Activated gamma-delta T cell treated with anti-CD3 and anti-CD28 coated beads, Interleukin-2, amount 50 U/mL, for 16 hours (primary cell): ENCODE data around the gene ZNF132.
"Not testable (repeated sequence)": the region's sequence is repeated elsewhere in the genome, so short reads cannot be mapped to it uniquely, and the experiment has no call there.

Experiments
- DNase-seq: peaks from one replicate; pipeline ENCODE4 v3.0.0-alpha.2; 2020; ENCODE audit warnings: low read depth

Gene ZNF132

DNA sequence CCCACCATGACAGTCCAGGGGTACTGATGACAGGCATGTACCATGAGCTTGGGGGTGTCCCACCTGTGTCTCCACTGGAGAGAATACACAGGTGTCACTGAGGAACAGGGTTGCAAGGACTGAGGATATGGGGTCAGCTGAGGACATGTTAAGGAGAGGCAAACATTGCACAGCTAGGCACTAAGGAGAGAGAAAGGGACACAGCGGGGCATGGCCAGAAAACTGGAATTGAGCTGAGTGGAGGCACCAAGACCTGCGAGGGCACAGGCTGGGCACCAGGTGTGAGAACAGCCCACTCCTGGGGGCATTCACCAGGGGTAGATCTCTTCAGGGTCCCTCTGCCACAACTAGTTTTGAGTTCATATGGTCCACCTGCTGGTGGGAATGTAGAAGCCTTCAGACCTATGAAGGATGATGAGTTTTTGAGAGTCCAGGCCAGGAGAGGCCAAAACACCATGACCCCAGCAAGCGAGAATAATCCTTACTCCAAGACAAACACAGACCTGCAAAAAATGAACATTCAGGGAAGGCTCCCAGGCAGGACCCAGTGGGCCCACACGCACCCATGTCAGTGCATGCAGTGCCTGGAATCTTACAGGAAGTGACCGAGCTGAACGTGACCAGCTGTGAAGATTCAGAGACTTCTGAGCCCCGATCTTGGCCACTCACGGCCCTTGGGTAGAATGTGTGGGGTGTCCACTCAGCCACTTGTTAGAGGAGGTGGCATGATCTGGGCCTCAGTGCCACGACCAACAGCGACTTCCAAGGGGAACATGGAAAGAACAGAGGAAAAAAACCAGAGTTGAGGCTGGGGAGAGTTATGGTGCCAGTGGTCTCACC, 32.9 kb downstream of the ZNF132 start:
- no peak for DNase-seq

DNA sequence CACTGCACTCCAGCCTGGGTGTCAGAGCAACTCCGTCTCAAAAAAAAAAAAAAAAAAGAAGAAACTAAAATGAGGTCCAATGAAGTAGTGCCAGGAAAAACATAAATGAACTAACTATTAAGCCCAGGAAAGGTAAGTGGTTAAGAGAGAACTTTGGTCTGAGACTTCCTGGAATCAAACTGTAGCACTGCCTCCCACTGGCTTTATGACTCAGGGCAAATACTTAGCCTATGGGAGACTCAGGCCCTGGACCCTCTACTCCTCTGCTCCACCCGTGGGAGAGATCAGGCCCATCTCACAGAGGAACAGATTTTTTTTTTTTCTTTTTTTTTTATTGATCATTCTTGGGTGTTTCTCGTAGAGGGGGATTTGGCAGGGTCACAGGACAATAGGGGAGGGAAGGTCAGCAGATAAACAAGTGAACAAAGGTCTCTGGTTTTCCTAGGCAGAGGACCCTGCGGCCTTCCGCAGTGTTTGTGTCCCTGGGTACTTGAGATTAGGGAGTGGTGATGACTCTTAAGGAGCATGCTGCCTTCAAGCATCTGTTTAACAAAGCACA, 36.0 kb downstream of the ZNF132 start:
- not testable (repeated sequence) for DNase-seq

- DNase-seq: no peak
These were observed 38.0 kb downstream of the ZNF132 start for GRCh38 chr19:58401840-58402421.

- peak; percentile 98 for DNase-seq
These were observed 38.8 kb downstream of the ZNF132 start for GRCh38 chr19:58400916-58401839.

GRCh38 chr19:58400316-58400915, 39.5 kb downstream of the ZNF132 start:
- no peak for DNase-seq

GRCh38 chr19:58399903-58400302, 40.0 kb downstream of the ZNF132 start:
- no peak for DNase-seq

DNA sequence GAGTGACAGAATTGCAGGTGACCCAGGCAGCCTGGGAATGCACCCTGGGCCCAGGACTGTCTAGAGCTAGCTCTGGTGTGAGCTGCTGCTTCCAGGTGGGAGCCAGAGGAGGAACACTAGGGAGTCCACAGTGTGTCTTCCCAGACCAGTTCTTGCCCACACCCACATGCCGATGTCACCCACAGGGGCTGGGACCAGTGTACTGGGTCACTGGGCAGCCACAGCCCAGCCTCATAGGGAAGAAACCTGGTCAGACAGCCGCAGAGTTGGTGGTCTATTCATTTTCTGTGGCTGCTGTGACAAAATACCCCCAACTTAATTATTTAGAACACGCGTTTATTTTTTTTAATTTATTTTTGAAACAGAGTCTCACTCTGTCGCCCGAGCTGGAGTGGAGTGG, 41.4 kb downstream of the ZNF132 start:
- no peak for DNase-seq

DNA sequence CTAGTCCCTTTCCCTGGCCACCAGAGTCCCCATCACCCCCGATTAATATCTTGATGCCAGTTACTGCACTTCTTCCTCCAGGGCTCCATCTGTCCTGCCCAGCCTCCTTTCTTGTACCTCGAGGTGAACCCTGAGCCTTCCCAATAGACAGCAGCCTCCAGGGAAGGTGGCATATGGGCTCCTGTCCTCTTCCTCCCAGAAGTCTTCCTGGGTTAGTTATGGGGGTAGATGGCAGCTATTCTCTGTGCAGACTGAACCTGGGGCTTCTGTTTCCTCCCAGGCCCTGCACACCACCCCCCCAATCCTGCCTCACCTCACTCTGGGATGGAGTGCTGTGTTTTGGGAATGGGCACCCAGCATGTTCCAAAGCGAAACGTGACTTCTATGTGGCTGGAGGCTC, 41.9 kb downstream of the ZNF132 start:
- no peak for DNase-seq

GRCh38 chr19:58397533-58398037, 42.4 kb downstream of the ZNF132 start:
- DNase-seq: no peak

- DNase-seq: no peak
These were observed 43.0 kb downstream of the ZNF132 start for GRCh38 chr19:58396691-58397532.

DNA sequence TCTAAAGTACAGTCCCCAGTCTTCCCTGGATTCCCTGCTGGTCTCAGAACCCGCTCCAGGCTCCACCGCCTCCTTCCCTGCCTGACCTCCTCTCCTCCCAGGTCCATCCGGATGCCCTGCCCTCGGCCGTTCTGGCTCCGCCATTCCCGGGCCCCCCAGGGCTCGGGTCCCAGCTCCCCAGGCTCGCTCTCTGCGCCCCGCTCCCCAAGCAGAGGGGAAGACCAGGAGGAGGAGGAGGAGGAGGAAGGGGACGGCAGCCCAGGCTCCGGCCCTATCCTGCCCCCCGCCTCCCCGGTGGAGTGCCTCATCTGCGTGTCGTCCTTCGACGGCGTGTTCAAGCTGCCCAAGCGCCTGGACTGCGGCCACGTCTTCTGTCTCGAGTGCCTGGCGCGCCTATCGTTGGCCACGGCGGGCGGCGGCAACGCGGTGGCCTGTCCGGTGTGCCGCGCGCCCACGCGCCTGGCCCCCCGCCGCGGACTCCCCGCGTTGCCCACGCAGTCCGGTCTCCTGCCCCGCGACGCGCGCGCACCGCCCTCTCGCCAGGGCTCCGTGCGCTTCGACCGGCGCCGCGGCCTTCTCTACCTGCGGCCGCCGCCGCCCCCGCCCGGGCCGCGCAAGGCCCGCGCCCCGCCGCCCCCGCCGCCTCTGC, 43.9 kb downstream of the ZNF132 start:
- no peak for DNase-seq

GRCh38 chr19:58395220-58395978, 44.6 kb downstream of the ZNF132 start, which contains the start of gene RNF225:
Gene RNF225, plus strand, starts transcription at chr19:58395656. Its CDS starts 434 bp downstream, at chr19:58396090.
- DNase-seq: no peak

- no peak for DNase-seq
These were observed 45.1 kb downstream of the ZNF132 start for GRCh38 chr19:58394821-58395219.

- no peak for DNase-seq
These were observed 46.3 kb downstream of the ZNF132 start for GRCh38 chr19:58393725-58394033.

DNA sequence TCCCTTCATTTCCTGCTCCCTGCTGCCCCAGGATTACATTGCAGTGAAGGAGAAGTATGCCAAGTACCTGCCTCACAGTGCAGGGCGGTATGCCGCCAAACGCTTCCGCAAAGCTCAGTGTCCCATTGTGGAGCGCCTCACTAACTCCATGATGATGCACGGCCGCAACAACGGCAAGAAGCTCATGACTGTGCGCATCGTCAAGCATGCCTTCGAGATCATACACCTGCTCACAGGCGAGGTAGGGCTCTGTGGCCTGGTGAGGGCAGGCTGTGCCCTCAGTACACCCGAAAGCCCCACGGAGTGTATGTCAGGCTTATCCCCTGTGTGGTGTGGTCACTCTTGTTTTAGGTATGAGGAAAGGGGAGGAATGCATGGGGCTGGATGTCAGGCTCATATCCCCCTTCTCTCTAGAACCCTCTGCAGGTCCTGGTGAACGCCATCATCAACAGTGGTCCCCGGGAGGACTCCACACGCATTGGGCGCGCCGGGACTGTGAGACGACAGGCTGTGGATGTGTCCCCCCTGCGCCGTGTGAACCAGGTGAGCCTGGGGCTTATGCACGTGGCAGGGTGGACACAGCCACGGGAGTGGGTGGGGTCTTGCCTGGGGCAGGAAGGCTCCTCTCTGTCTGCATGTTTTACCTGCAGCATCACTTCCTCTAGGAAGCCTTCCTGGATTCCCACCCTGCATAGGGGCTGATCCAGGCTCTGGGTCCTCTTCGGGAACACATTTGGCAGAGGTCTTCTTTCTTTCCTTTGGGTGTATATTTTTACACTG, 46.8 kb downstream of the ZNF132 start:
- no peak for DNase-seq

- no peak for DNase-seq
These were observed 51.8 kb downstream of the ZNF132 start for GRCh38 chr19:58388175-58388526.

- DNase-seq: no peak
These were observed 52.4 kb downstream of the ZNF132 start for GRCh38 chr19:58387338-58388174.
